Panc1 (cell line): ENCODE data around the gene DRD4.

Experiments used
- CTCF ChIP-seq: fragments of 450-650 bp; IDR thresholded peaks from 2 replicates; pipeline ENCODE4 v1.5.1; 2017; ENCODE audit warnings: mild to moderate bottlenecking
- REST ChIP-seq, 2 experiments: IDR thresholded peaks; 2 replicates each; pipeline ENCODE4 v1.6.1; 2011 to 2012; ENCODE audit warnings: low read depth in 2 of 2, control low read depth in 1 of 2, low read length in 1 of 2, mild to moderate bottlenecking in 1 of 2, moderate library complexity in 1 of 2; ENCODE audit not compliant: insufficient read depth in 1 of 2

GRCh38 chr11:643366-643765, 6.3 kb downstream of the DRD4 start:
- no peak for TF ChIP-seq CTCF
- no peak for TF ChIP-seq REST (IDR thresholded peaks at IDR 0.05; ENCODE audit: insufficient read depth in 1 of 2, low read depth in 2 of 2, low read length in 1 of 2)
